Measurements from ENCODE around the gene NDRG3. TPM values are rescaled to one million over a fixed set of nuclear protein-coding genes. Genes with fewer than 3 reads are reported as not detected.

The NDRG3 gene
- total RNA-seq, 1 donor from 2014 or later, result 11.3 TPM

DNA sequence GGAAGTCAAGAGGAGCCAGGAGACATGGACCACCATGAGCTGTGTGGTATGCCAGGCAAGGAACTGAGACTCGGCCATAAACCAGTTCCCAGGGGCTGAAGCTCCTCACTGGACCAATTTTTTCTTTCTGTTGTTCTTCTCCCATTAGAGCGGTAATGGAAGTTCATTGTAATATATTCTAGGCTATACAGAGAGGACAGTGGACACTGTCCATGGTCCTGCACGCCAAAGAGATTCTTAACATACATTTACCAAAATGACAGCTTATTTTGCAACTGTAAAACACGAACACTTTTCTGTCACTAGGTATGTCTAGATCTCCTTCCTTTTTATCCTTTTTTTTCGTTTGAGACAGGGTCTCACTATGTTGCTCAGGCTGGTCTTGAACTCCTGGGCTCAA, 40.8 kb upstream of the NDRG3 start:
- DNase-seq (ENCODE audit: low read depth), result no peak
- Histone ChIP-seq H3K4me3 (ENCODE audit: low read depth, low read length) (no peak overlapping the region), H3K36me3 (ENCODE audit: control insufficient read depth, insufficient read depth, low read length) (peaks cover 14% of the 10 kb centered on the region), H3K27me3 (ENCODE audit: control insufficient read depth, insufficient read depth, low read length) (no peaks in the 10 kb centered on the region)
- FAIRE-seq, result peak; percentile 47
- TF ChIP-seq CTCF (IDR thresholded peaks at IDR 0.05; ENCODE audit: insufficient read depth, low read length, severe bottlenecking), result no peak

DNA sequence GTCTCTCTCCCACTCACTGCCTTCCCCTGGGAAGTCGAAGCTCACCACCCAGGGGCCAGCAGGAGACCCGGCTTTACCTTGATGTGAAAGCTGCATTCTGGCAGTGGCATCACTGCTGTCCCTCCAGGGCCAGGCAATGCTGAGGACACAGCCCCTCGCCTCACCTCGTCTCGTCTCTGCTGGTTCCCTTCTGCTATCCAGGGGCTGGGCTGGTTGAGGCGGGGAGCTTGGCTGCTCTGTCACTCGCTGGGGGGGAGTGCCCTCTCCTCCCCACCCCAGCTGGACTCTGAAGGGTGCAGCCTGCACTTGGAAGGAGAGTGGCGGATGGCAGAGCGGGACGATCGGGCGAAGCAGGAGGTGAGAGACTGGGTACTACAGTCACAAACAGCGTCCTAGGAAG, 40.4 kb upstream of the NDRG3 start:
- Histone ChIP-seq H3K4me3 (ENCODE audit: low read depth, low read length) (no peak overlapping the region), H3K27me3 (ENCODE audit: control insufficient read depth, insufficient read depth, low read length) (no peaks in the 10 kb centered on the region), H3K36me3 (ENCODE audit: control insufficient read depth, insufficient read depth, low read length) (peaks cover 13% of the 10 kb centered on the region)
- FAIRE-seq (no peak), DNase-seq (ENCODE audit: low read depth) (no peak)
- no peak for TF ChIP-seq CTCF (IDR thresholded peaks at IDR 0.05; ENCODE audit: insufficient read depth, low read length, severe bottlenecking)

- no peak for DNase-seq (ENCODE audit: low read depth)
- TF ChIP-seq CTCF (IDR thresholded peaks at IDR 0.05; ENCODE audit: insufficient read depth, low read length, severe bottlenecking), result no peak
These were observed 39.4 kb upstream of the NDRG3 start for GRCh38 chr20:36785308-36785707.

DNA sequence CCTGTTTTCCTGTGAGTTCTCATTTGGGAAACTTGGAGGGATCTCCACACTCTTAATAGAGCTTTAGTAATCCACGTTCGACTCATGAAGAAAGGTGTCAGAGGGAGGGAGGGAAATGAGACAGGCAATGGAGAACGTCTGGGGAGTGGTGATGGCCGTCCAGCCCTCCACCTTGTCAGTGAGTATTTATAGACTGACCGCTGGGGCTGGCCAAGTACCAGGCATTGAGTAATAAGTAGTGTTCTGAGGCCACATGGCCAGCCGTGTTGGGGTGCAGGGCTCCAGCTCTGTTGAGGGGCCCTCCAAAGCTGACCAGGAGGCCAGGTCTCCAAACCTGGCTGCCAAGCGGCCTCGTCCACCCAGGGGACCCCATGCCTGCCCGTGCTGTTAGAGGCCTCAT, 39.0 kb upstream of the NDRG3 start:
- Histone ChIP-seq H3K36me3 (ENCODE audit: control insufficient read depth, insufficient read depth, low read length) (peaks cover 13% of the 10 kb centered on the region), H3K4me3 (ENCODE audit: low read depth, low read length) (no peak overlapping the region), H3K27me3 (ENCODE audit: control insufficient read depth, insufficient read depth, low read length) (no peaks in the 10 kb centered on the region)
- no peak for TF ChIP-seq CTCF (IDR thresholded peaks at IDR 0.05; ENCODE audit: insufficient read depth, low read length, severe bottlenecking)
- FAIRE-seq (no peak), DNase-seq (ENCODE audit: low read depth) (no peak)

More at GRCh38 chr20:36785308-36785707, 39.4 kb upstream of the NDRG3 start:
- Histone ChIP-seq H3K27me3 (ENCODE audit: control insufficient read depth, insufficient read depth, low read length) (no peaks in the 10 kb centered on the region), H3K4me3 (ENCODE audit: low read depth, low read length) (no peak overlapping the region), H3K36me3 (ENCODE audit: control insufficient read depth, insufficient read depth, low read length) (peaks cover 13% of the 10 kb centered on the region)
- FAIRE-seq, result no peak

- TF ChIP-seq CTCF (IDR thresholded peaks at IDR 0.05; ENCODE audit: insufficient read depth, low read length, severe bottlenecking), result no peak
- DNase-seq (ENCODE audit: low read depth) (no peak), FAIRE-seq (peak; percentile 23)
- Histone ChIP-seq H3K36me3 (ENCODE audit: control insufficient read depth, insufficient read depth, low read length) (peaks cover 13% of the 10 kb centered on the region), H3K4me3 (ENCODE audit: low read depth, low read length) (no peak overlapping the region), H3K27me3 (ENCODE audit: control insufficient read depth, insufficient read depth, low read length) (no peaks in the 10 kb centered on the region)
These were observed 38.2 kb upstream of the NDRG3 start for GRCh38 chr20:36784116-36784515.

GRCh38 chr20:36779656-36780025, 33.8 kb upstream of the NDRG3 start:
- FAIRE-seq, result no peak
- peaks cover 4% of the 10 kb centered on the region for H3K36me3 ChIP-seq (ENCODE audit: control insufficient read depth, insufficient read depth, low read length)
- H3K4me3 ChIP-seq (ENCODE audit: low read depth, low read length), result no peak overlapping the region
- TF ChIP-seq CTCF (IDR thresholded peaks at IDR 0.05; ENCODE audit: insufficient read depth, low read length, severe bottlenecking), result no peak
- H3K27me3 ChIP-seq (ENCODE audit: control insufficient read depth, insufficient read depth, low read length), result no peaks in the 10 kb centered on the region
- DNase-seq (ENCODE audit: low read depth), result no peak
